Smooth muscle cell (in vitro differentiated cells): ENCODE data around the gene CLK2. TPM values are rescaled to one million over a fixed set of nuclear protein-coding genes. Genes with fewer than 3 reads are reported as not detected.

Source experiments
- DNase-seq: peaks from one replicate; lab custom pipeline; 2025; ENCODE audit not compliant: unreplicated experiment; lab: John Stamatoyannopoulos, UW
- H2AFZ ChIP-seq: fragments of 200-600 bp; sonication (generic); 2 replicates; pipeline ENCODE4 v1.6.0; 2016; ENCODE audit warnings: antibody characterized with exemption, low read depth, mild to moderate bottlenecking
- H3F3A ChIP-seq: fragments of 200-600 bp; sonication (generic); 2 replicates; pipeline ENCODE4 v1.6.0; 2017; ENCODE audit warnings: antibody characterized with exemption, low read depth
- H3K27ac ChIP-seq: fragments of 200-600 bp; sonication (generic); 2 replicates; pipeline ENCODE4 v1.5.1; 2016; ENCODE audit warnings: low read depth, mild to moderate bottlenecking
- H3K27me3 ChIP-seq: fragments of 200-600 bp; sonication (generic); 2 replicates; pipeline ENCODE4 v1.6.1; 2016; ENCODE audit warnings: low read depth, mild to moderate bottlenecking
- H3K36me3 ChIP-seq: fragments of 200-600 bp; sonication (generic); 2 replicates; pipeline ENCODE4 v1.5.1; 2016; ENCODE audit warnings: low read depth
- H3K4me1 ChIP-seq: fragments of 200-600 bp; sonication (generic); 2 replicates; pipeline ENCODE4 v1.5.1; 2016; ENCODE audit warnings: low read depth
- H3K4me2 ChIP-seq: fragments of 200-600 bp; sonication (generic); 2 replicates; pipeline ENCODE4 v1.6.0; 2016; ENCODE audit warnings: mild to moderate bottlenecking
- H3K4me3 ChIP-seq: fragments of 200-600 bp; sonication (generic); 2 replicates; pipeline ENCODE4 v1.5.1; 2016; ENCODE audit warnings: mild to moderate bottlenecking
- H3K79me2 ChIP-seq: fragments of 200-600 bp; sonication (generic); 2 replicates; pipeline ENCODE4 v1.6.0; 2016; ENCODE audit warnings: low read depth, mild to moderate bottlenecking
- H3K9ac ChIP-seq: fragments of 200-600 bp; sonication (generic); 2 replicates; pipeline ENCODE4 v1.6.0; 2016; ENCODE audit warnings: low read depth
- H3K9me3 ChIP-seq: fragments of 200-600 bp; sonication (generic); replicated peaks from 2 replicates; pipeline ENCODE4 v1.5.1; 2016; ENCODE audit warnings: low read depth
- H4K20me1 ChIP-seq: fragments of 200-600 bp; sonication (generic); 2 replicates; pipeline ENCODE4 v1.6.0; 2016; ENCODE audit warnings: low read depth
- WGBS: methylation state at CpG from one replicate; pipeline ENCODE4 v1.1.7; 2016; ENCODE audit warnings: low lambda C conversion rate; 5-methylcytosine and 5-hydroxymethylcytosine counted together
- polyA plus RNA-seq: library from polyadenylated mRNA; unstranded; fragments of >200 nt; fragmentation: Nextera tagmentation; extraction: Ambion mirVana; gene quantifications from 2 replicates; pipeline ENCODE4 v1.2.1, GENCODE V29; 2016
- total RNA-seq: library from RNA; depleted of rRNA; stranded (reverse); fragments of >200 nt; gene quantifications from 2 replicates; pipeline ENCODE4 v1.2.3, GENCODE V29; 2014
- TF ChIP-seq, protein P1 (sequence below): fragments of 200-600 bp; sonication (generic); IDR thresholded peaks from 2 replicates; pipeline ENCODE4 v1.5.1; 2017; ENCODE audit warnings: borderline replicate concordance, mild to moderate bottlenecking, antibody characterized with exemption; ENCODE audit not compliant: insufficient read depth, poor library complexity, severe bottlenecking

Gene CLK2
- total and polyA plus RNA-seq, 2 experiments from 2014 or later = 23.5 to 23.6 TPM

GRCh38 chr1:155260276-155260675 is 13.0 kb downstream of the CLK2 start:
- H2AFZ ChIP-seq = no peak overlapping the region
- no peak overlapping the region for H3K4me2 ChIP-seq
- H3K9ac ChIP-seq = no peak overlapping the region
- TF ChIP-seq, protein P1, sequence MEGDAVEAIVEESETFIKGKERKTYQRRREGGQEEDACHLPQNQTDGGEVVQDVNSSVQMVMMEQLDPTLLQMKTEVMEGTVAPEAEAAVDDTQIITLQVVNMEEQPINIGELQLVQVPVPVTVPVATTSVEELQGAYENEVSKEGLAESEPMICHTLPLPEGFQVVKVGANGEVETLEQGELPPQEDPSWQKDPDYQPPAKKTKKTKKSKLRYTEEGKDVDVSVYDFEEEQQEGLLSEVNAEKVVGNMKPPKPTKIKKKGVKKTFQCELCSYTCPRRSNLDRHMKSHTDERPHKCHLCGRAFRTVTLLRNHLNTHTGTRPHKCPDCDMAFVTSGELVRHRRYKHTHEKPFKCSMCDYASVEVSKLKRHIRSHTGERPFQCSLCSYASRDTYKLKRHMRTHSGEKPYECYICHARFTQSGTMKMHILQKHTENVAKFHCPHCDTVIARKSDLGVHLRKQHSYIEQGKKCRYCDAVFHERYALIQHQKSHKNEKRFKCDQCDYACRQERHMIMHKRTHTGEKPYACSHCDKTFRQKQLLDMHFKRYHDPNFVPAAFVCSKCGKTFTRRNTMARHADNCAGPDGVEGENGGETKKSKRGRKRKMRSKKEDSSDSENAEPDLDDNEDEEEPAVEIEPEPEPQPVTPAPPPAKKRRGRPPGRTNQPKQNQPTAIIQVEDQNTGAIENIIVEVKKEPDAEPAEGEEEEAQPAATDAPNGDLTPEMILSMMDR = no peak
- H3K27me3 ChIP-seq = no peaks in the 10 kb centered on the region
- no peaks in the 10 kb centered on the region for H3K9me3 ChIP-seq
- H3F3A ChIP-seq = peaks cover 35% of the 10 kb centered on the region
- H4K20me1 ChIP-seq = no peaks in the 10 kb centered on the region
- no peaks in the 10 kb centered on the region for H3K36me3 ChIP-seq
- no peak overlapping the region for H3K4me3 ChIP-seq
- no peak overlapping the region for H3K27ac ChIP-seq
- H3K4me1 ChIP-seq = peaks cover 11% of the 10 kb centered on the region
- H3K79me2 ChIP-seq = peaks cover 18% of the 10 kb centered on the region
- 98% methylated on average over 5 of the region's 5 CpGs for WGBS
- no peak for DNase-seq

DNA sequence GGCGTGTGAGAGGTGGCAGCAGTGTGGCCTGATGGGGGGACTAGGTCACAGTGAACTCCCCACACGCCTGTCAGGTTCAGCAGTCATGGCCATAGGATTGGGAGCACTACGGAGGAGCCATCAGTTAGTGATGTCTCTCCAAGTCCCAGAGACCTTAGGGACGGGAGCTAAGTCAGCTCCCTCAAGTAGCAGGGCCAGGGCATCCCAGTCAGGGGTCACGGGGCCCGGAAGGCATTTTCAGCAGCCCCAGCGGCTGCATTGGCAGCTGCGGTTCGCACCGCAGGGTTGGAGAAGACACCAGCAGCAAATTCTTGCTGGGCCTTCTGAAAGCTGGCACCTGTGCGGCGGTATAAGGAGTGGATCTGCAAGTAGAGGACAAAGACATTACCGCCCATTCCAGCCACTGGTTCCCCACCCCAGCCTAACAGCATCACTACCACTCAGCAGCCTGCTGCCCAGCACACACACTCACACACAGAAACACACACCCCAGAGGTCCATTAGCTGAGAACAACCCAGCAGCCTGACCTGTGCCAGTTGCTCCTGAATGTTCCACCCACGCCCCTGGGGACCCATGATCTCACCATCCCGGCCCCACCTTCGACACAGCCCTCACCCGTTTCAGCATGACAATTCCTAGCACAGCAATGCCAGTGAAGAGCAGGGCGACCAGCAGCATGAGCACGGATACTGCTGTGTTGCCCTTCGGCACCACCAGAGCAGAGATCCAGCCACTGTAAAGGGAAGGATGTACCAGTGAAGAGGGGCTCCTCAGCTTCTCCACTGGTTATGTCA is 17.0 kb downstream of the CLK2 start:
- H3K4me1 ChIP-seq = peaks cover 29% of the 10 kb centered on the region
- peaks cover 15% of the 10 kb centered on the region for H3F3A ChIP-seq
- peak overlapping the region; percentile 100 for H3K4me2 ChIP-seq
- H3K4me3 ChIP-seq = peak overlapping the region; percentile 89
- H4K20me1 ChIP-seq = no peaks in the 10 kb centered on the region
- H3K36me3 ChIP-seq = no peaks in the 10 kb centered on the region
- TF ChIP-seq, protein P1 = no peak
- H2AFZ ChIP-seq = peak overlapping the region; percentile 69
- DNase-seq = no peak
- H3K27ac ChIP-seq = peak overlapping the region; percentile 60
- H3K79me2 ChIP-seq = peaks cover 20% of the 10 kb centered on the region
- WGBS = 89% methylated on average over 20 of the region's 20 CpGs
- H3K27me3 ChIP-seq = no peaks in the 10 kb centered on the region
- H3K9ac ChIP-seq = no peak overlapping the region
- H3K9me3 ChIP-seq = no peaks in the 10 kb centered on the region

- H3K27me3 ChIP-seq = no peaks in the 10 kb centered on the region
- H2AFZ ChIP-seq = peak within 1 kb of the TSS; percentile 69
- H3K4me3 ChIP-seq = peak within 1 kb of the TSS; percentile 89
- peak within 1 kb of the TSS; percentile 100 for H3K4me2 ChIP-seq
- peaks cover 15% of the 10 kb centered on the region for H3F3A ChIP-seq
- TF ChIP-seq, protein P1 = no peak
- no peaks in the 10 kb centered on the region for H4K20me1 ChIP-seq
- H3K4me1 ChIP-seq = peaks cover 23% of the 10 kb centered on the region
- DNase-seq = peak; percentile 85
- no peaks in the 10 kb centered on the region for H3K9me3 ChIP-seq
- H3K79me2 ChIP-seq = peaks cover 12% of the 10 kb centered on the region
- 4% methylated on average over 22 of the region's 54 CpGs for WGBS
- H3K36me3 ChIP-seq = no peaks in the 10 kb centered on the region
- H3K9ac ChIP-seq = peak within 1 kb of the TSS; percentile 77
- peak within 1 kb of the TSS; percentile 60 for H3K27ac ChIP-seq
Measured at GRCh38 chr1:155255243-155256007, 17.9 kb downstream of the CLK2 start, which contains the start of gene ENTREP3. ENTREP3 (minus strand) TSS chr1:155255483; CDS start chr1:155254877, 606 bp downstream.
